Lower leg skin (tissue), 4 donors: Measurements from ENCODE around the gene KCTD15. TPM values are rescaled to one million over a fixed set of nuclear protein-coding genes. Genes with fewer than 3 reads are reported as not detected.
"Not testable (repeated sequence)": the region's sequence is repeated elsewhere in the genome, so short reads cannot be mapped to it uniquely, and the experiment has no call there.

ENCODE experiments used
- DNase-seq, 2 donors: peaks; one replicate each; pipeline ENCODE4 v3.0.0-alpha.2; 2019; ENCODE audit warnings: low spot score in 2 of 2
- H3K4me3 ChIP-seq: fragments of 200-600 bp; sonication (generic); 2 replicates; pipeline ENCODE4 v1.5.1; 2017; ENCODE audit warnings: mild to moderate bottlenecking, low read depth; ENCODE audit not compliant: poor library complexity, severe bottlenecking
- POLR2A ChIP-seq, 2 donors: fragments of 450-650 bp; IDR thresholded peaks; one replicate each; pipeline ENCODE4 v1.6.1; 2016 to 2017; ENCODE audit warnings: antibody characterized with exemption in 2 of 2, mild to moderate bottlenecking in 1 of 2, moderate library complexity in 1 of 2
- WGBS, 2 donors: methylation state at CpG; one replicate each; pipeline ENCODE4 v1.1.5; 2018; 5-methylcytosine and 5-hydroxymethylcytosine counted together
- intact Hi-C: fragments of 100-400 bp; cut with DNase I; formaldehyde crosslinking; loops from one replicate; pipeline ENCODE4 v1.15.0; 2023; ENCODE audit warnings: low total_unique reads
- total RNA-seq, 4 donors: library from RNA; depleted of rRNA; stranded (reverse); fragments of >200 nt; gene quantifications; one replicate each; pipeline ENCODE4 v1.1.0, GENCODE V29; 2016
- TF ChIP-seq, protein P1 (sequence below), 3 donors: fragments of 450-650 bp; IDR thresholded peaks; one replicate each; pipeline ENCODE4 v1.5.1; 2016; ENCODE audit warnings: antibody characterized with exemption in 3 of 3, mild to moderate bottlenecking in 3 of 3, moderate library complexity in 2 of 3

The KCTD15 gene
- total RNA-seq, 4 donors from 2014 or later = 140 to 190 (median 164) TPM

DNA sequence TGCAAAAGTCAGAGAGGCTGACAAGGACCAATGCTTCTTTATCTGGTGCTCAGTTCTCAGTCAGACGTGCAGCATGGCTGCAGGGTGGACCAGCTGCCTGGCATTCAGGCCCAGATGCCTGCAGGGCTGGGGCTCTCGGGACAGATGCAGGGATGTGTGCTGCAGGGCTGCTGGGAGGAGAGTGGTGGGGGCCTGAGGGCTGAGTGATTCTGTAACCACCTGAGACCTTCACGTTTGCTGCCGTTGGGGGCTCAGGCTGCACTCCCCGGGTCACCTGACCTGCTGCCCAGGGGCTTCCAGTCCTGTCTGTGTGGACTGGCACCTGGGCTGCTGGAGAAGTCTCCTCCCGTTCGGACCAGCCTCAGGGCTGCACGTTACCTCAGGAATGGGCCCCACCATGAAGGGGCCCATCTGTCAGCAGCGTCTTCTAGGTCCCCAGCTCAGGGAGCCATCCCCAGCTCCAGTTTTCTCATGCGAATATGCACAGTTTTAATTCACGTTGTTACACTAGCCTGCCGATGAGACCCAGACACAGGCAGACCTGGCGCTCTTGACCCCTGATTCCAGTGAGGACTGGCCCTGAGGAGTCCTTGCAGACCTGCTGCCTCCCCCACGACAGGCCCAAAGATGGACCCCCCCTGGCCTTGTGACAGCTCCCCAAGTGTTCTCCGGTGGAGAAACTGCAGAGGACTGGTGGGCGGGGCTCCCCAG is 16.9 kb downstream of the KCTD15 start:
- intact Hi-C loops = no loop called here

DNA sequence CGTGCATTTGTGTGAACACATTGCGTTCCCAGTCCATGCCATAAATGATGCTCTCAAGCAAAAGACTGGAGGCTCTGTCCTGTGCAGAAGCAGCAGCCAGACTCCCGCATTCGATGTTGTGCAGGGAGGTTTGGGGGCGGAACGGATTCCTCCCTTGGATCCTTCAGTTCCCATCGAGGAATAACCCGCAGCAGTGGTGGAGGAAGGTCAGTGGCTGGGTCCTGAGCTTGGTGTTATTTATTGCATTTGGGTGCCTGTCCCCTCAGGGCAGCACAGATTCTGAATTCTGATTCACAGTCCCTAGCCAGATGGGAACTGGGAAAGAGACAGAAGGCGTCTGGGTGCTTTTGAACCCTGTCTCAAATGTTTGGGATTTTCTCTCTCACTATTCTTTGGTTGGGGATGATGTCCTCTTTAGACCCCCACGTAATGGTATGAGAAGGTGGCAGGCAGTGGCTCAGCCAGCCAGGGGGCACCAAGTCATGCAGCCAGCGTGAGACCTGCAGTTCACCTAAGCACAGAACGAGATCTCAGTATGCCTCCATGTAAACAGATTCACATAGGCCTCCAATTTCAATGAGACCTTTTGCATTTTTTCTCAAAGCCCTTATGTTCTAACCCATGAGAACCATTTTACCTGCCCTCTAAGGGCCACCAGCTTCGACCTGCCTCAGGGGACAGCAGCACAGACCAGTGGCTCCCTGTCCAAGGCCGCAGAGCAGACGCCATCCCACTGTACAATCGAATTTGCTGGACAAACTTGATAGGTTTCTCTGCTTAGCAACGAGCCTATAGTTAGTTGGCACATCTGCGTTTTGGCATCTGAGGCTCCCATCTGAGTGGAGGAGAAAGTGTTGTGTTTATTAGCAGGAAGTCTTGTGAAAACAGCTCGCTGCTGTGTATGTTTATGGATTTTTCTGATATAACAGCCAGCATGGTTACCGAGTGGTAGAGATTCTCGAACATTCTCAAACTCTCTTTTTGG is 17.8 kb downstream of the KCTD15 start:
- no peak overlapping the region for H3K4me3 ChIP-seq
- intact Hi-C loops = no loop called here
- WGBS, 2 donors = 70 to 71% methylated on average over 21 of the region's 21 CpGs
- DNase-seq = peak in 1 of 2 donors; percentile 76
- no peak for TF ChIP-seq POLR2A (IDR thresholded peaks at IDR 0.05)
- TF ChIP-seq, protein P1, sequence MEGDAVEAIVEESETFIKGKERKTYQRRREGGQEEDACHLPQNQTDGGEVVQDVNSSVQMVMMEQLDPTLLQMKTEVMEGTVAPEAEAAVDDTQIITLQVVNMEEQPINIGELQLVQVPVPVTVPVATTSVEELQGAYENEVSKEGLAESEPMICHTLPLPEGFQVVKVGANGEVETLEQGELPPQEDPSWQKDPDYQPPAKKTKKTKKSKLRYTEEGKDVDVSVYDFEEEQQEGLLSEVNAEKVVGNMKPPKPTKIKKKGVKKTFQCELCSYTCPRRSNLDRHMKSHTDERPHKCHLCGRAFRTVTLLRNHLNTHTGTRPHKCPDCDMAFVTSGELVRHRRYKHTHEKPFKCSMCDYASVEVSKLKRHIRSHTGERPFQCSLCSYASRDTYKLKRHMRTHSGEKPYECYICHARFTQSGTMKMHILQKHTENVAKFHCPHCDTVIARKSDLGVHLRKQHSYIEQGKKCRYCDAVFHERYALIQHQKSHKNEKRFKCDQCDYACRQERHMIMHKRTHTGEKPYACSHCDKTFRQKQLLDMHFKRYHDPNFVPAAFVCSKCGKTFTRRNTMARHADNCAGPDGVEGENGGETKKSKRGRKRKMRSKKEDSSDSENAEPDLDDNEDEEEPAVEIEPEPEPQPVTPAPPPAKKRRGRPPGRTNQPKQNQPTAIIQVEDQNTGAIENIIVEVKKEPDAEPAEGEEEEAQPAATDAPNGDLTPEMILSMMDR (IDR thresholded peaks at IDR 0.05) = no peak

More for the DNA sequence above, 16.9 kb downstream of the KCTD15 start:
- TF ChIP-seq, protein P1 (IDR thresholded peaks at IDR 0.05) = no peak
- no peak for TF ChIP-seq POLR2A (IDR thresholded peaks at IDR 0.05)
- 77 to 82% methylated on average over 16 of the region's 16 CpGs for WGBS, 2 donors
- H3K4me3 ChIP-seq = no peak overlapping the region
- DNase-seq = peak in 1 of 2 donors; percentile 71

DNA sequence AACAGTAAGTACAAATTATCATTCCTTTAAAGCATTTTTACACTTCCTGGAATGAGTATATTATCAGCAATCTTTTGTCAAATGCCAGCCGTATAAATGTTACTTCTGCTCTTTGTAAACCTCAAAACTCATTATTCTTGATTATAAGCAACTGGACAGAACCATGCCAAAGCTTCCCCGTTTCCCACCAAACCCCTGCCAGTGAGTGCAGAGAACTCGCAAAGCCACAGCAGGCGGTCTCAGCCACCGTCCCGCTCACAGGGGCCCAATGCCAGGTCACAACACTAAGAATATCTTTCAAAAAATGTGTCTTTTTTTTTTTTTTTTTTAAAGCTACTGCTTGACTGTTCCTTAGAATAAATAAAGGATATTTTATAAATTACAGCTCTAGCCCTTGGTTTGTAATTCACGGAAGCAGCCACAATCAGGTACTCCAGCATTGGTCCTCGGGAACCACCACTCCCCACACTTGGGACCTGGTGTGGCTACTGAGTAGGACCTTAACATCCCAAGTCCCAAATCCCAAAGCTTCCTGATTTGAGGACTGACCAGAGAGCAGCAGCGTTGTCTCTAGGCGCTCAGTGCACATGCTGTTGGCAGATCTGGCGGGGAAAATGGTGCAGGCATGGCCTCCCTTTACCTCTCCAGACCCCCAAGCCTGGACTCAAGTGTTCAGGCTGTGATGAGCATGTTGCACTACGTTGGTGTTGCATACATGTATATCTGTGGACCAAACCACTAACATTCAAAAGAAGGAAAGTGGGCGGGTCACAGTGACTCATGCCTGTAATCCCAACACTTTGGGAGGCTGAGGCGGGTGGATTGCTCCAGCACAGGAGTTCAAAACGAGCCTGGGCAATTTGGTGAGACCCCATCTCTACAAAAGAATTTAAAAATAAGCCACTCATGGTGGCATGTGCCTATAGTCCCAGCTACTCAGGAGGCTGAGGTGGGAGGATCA is 19.0 kb downstream of the KCTD15 start:
- TF ChIP-seq POLR2A (IDR thresholded peaks at IDR 0.05) = no peak
- TF ChIP-seq, protein P1 (IDR thresholded peaks at IDR 0.05) = no peak
- intact Hi-C loops = no loop called here
- 54 to 61% methylated on average over 15 of the region's 15 CpGs for WGBS, 2 donors

DNA sequence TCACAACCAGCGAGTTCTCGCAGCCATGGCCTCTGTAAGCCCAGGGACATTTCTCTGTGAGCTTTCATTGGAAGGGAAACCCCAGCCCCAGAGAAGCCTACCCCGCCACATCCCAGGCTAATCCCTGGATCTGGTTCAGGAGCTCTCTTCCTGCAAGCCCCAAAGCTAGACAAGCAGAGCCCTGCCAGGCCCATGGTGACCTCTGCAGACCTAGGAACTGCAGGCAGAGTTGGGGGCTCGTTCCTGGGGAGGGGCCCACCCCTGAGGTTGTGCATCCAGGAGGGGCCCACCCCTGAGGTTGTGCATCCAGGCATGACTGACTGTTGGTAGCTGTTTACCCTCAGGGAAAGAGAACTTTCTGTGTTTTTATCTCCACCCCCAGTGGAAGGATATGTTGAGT is 21.7 kb downstream of the KCTD15 start:
- peak in 1 of 2 donors; percentile 82 for DNase-seq
- no peak for TF ChIP-seq POLR2A (IDR thresholded peaks at IDR 0.05)
- TF ChIP-seq, protein P1 (IDR thresholded peaks at IDR 0.05) = no peak
- 67 to 75% methylated on average over 4 of the region's 4 CpGs for WGBS, 2 donors
- intact Hi-C loops = no loop called here
- no peak overlapping the region for H3K4me3 ChIP-seq

More for the DNA sequence above, 19.0 kb downstream of the KCTD15 start:
- no peak overlapping the region for H3K4me3 ChIP-seq
- peak in 1 of 2 donors; percentile 80 for DNase-seq

DNA sequence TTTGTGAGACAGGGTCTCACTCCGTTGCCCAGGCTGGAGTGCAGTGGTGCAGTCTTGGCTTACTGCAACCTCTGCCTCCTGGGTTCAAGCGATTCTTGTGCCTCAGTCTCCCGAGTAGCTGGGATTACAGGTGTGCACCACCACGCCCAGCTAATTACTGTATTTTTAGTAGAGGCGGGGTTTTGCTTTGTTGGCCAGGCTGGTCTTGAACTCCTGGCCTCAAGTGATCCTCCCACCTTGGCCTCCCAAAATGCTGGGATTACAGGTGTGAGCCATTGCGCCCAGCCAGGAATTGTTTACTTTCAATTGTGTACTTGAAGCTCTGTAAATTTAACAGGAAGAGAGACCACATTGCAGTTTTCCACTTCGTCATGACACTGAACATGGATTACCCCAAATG is 22.4 kb downstream of the KCTD15 start:
- intact Hi-C loops, H3K4me3 ChIP-seq: not testable (repeated sequence)
- 63 to 78% methylated on average over 7 of the region's 7 CpGs for WGBS, 2 donors
- peak in 1 of 2 donors; percentile 68 for DNase-seq
